Endothelial cell of umbilical vein (primary cell): ENCODE results near the gene SNX3. TPM values are rescaled to one million over a fixed set of nuclear protein-coding genes. Genes with fewer than 3 reads are reported as not detected.

ENCODE experiments used
- BruUV-seq: library from RNA; stranded (reverse); fragments of 400-500 nt; replicated peaks from 2 replicates; lab custom pipeline; 2021; lab: Mats Ljungman, UMichigan
- CTCF ChIA-PET: fragments of 300-600, 350-600 bp; sonication (Branson Sonifier 250); formaldehyde crosslinking; loops from one replicate; lab custom pipeline; 2021; ENCODE audit warnings: antibody characterized with exemption, inconsistent platforms; lab: Charles Lee
- POLR2A ChIA-PET: fragments of 300-600, 350-600 bp; sonication (Branson Sonifier 250); formaldehyde crosslinking; loops from one replicate; lab custom pipeline; 2021; ENCODE audit warnings: antibody characterized with exemption, inconsistent platforms; lab: Charles Lee
- DNase-seq: peaks from one replicate; pipeline ENCODE4 v3.0.0-alpha.2; 2011; ENCODE audit warnings: low read depth, low spot score
- FAIRE-seq: peaks from 2 replicates; lab custom pipeline; 2011; peaks lifted over from hg19 to GRCh38; lab: Jason Lieb, UNC
- H2AFZ ChIP-seq: 2 replicates; pipeline ENCODE4 v1.6.0; 2012; ENCODE audit warnings: low read depth, low read length, control low read depth, inconsistent platforms
- H3K27ac ChIP-seq: 2 replicates; pipeline ENCODE4 v1.5.1; 2011; ENCODE audit warnings: low read depth, mild to moderate bottlenecking, control low read depth, low read length, moderate library complexity; ENCODE audit not compliant: insufficient read depth
- H3K27me3 ChIP-seq, 2 experiments: 2 replicates each; pipeline versions ENCODE4 v1.6.0 to v1.6.1; 2011; ENCODE audit warnings: low read length in 2 of 2, mixed read lengths in 1 of 2; ENCODE audit not compliant: control insufficient read depth in 2 of 2, insufficient read depth in 2 of 2
- H3K36me3 ChIP-seq, 2 experiments: 2 replicates in 1 of 2; 3 replicates in 1 of 2; pipeline ENCODE4 v1.5.1; 2011; ENCODE audit warnings: low read length in 2 of 2, mild to moderate bottlenecking in 1 of 2, moderate library complexity in 1 of 2; ENCODE audit not compliant: control insufficient read depth in 2 of 2, insufficient read depth in 2 of 2; ENCODE audit errors: extremely low read depth in 1 of 2
- H3K4me1 ChIP-seq: 3 replicates; pipeline ENCODE4 v1.5.1; 2011; ENCODE audit warnings: mild to moderate bottlenecking, low read length; ENCODE audit not compliant: control insufficient read depth, insufficient read depth; ENCODE audit errors: extremely low read depth
- H3K4me2 ChIP-seq: 2 replicates; pipeline ENCODE4 v1.6.1; 2011; ENCODE audit warnings: low read length, control low read depth, mixed read lengths; ENCODE audit not compliant: insufficient read depth
- H3K4me3 ChIP-seq, 3 experiments: fragments of 200-600 bp in 1 of 3; sonication (generic), shearing (Covaris generic) in 1 of 3; replicated peaks in 1 of 3; 2 replicates each; pipeline ENCODE4 v1.5.1; 2011 to 2016; ENCODE audit warnings: control low read depth in 3 of 3, low read length in 3 of 3, mild to moderate bottlenecking in 2 of 3, inconsistent platforms in 1 of 3, low read depth in 1 of 3, moderate library complexity in 1 of 3; ENCODE audit not compliant: insufficient read depth in 1 of 3
- H3K79me2 ChIP-seq: 2 replicates; pipeline ENCODE4 v1.6.0; 2012; ENCODE audit warnings: low read length, inconsistent platforms; ENCODE audit not compliant: control insufficient read depth, insufficient read depth
- H3K9ac ChIP-seq: replicated peaks from 2 replicates; pipeline ENCODE3; 2011; ENCODE audit warnings: low read length, control low read depth; ENCODE audit not compliant: insufficient read depth; ENCODE audit errors: extremely low read depth
- H3K9me1 ChIP-seq: replicated peaks from 3 replicates; pipeline ENCODE4 v1.6.0; 2011; ENCODE audit warnings: mild to moderate bottlenecking, low read length; ENCODE audit not compliant: control insufficient read depth, insufficient read depth; ENCODE audit errors: extremely low read depth
- H3K9me3 ChIP-seq: replicated peaks from 2 replicates; pipeline ENCODE4 v1.5.1; 2012; ENCODE audit warnings: low read length, inconsistent platforms; ENCODE audit not compliant: control insufficient read depth, insufficient read depth
- H4K20me1 ChIP-seq: replicated peaks from 2 replicates; pipeline ENCODE3; 2011; ENCODE audit warnings: mild to moderate bottlenecking, low read length; ENCODE audit not compliant: control insufficient read depth, insufficient read depth; ENCODE audit errors: extremely low read depth
- EZH2 ChIP-seq: IDR thresholded peaks from 2 replicates; pipeline ENCODE4 v1.6.1; 2012; ENCODE audit warnings: borderline replicate concordance, low read depth, mild to moderate bottlenecking, moderate library complexity, low read length, inconsistent platforms; ENCODE audit not compliant: severe bottlenecking
- POLR2A ChIP-seq: IDR thresholded peaks from 2 replicates; pipeline ENCODE4 v1.6.1; 2012; ENCODE audit warnings: low read depth, mild to moderate bottlenecking, control low read depth, low read length
- dilution Hi-C: fragments of 300-500 bp; cut with MboI; formaldehyde crosslinking; loops from one replicate; pipeline ENCODE4 v1.15.0; 2019; ENCODE audit warnings: low sequenced_read_pairs; ENCODE audit not compliant: extremely low pct_ligation_motif_present
- intact Hi-C: fragments of 100-400 bp; cut with micrococcal nuclease; formaldehyde crosslinking; loops from one replicate; pipeline ENCODE4 v1.10.0; 2022
- polyA plus RNA-seq, 4 experiments: library from polyadenylated mRNA; depleted of rRNA in 3 of 4; stranded (reverse) in 3 of 4; unstranded in 1 of 4; fragments of >200 nt; gene quantifications; 2 replicates each; pipeline versions ENCODE4 v1.2.1 to v1.2.3, GENCODE V29; 2011 to 2012; ENCODE audit warnings: missing spikeins in 1 of 4
- total RNA-seq: library from RNA; stranded (reverse); gene quantifications from 2 replicates; pipeline ENCODE4 v1.2.3, GENCODE V29; 2021
- TF ChIP-seq, protein P1 (sequence below), 2 donors: IDR thresholded peaks; 1 replicate in 1 of 2; 2 replicates in 1 of 2; pipeline ENCODE4 v1.5.1; 2011; ENCODE audit warnings: low read length in 2 of 2, mild to moderate bottlenecking in 2 of 2, moderate library complexity in 2 of 2, control low read depth in 1 of 2, inconsistent platforms in 1 of 2, low read depth in 1 of 2; ENCODE audit not compliant: insufficient read depth in 1 of 2; ENCODE audit errors: extremely low read depth in 1 of 2

SNX3 gene
- total and polyA plus RNA-seq, 2 donors (not counting 3 experiments of a cell fraction or from before 2014, with no cell fraction given) = 155 to 281 TPM

DNA sequence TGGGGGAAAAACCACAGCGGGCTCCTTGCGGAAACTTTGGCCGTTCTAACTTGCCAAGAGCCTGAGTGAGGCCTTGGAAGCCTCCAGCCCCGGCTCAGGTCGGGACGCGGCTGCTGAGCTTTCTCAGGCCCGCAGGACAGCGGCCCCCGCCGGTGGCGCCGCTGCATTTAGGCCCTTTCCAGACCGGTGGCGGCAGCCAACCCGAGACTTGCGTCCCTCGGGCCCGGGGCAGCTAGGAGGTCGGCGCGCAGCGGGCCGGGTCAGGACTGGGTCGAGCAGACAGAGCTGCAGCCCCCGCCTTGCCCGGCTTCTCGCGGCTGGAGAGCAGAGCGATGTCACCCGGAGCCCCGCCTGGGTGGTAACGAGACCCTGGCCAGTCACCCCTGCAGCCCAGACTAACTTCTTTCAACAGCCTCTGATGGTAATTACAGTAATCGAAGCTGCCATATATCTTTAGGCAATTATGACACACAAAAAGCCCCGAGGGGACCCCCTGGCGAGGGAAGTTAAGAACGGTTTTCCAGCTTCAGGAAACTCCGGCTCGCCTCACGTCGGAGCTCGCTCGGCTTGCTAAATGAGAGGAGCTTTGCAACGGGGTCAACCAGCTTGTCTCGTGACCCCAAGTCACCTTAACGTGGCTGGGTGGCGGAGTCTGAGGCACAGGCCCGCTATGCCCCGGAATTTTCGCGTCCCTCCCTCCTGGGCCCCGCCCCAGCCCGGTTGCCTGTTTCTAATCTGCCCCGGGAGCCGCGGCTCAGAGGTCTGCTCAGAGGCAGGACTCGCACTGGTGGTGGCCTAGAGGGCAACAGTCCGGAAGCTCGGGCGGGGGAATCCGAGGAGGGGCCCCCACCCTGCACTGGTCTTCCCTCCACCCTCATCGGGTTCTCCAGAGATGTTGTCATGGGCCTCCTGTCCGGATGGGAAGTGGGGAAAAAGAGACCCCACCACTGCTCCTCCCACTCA lies 92.1 kb downstream of the SNX3 start:
- no peak overlapping the region for H3K9ac ChIP-seq
- no peak overlapping the region for H3K4me3 ChIP-seq
- no TSS peak for BruUV-seq
- no peaks in the 10 kb centered on the region for H4K20me1 ChIP-seq
- no peaks in the 10 kb centered on the region for H3K79me2 ChIP-seq
- CTCF ChIA-PET = interaction anchor here (0.7 to 2.0 kb wide), 13 partner anchors 8 to 361 kb away, joined by 3 to 20 read pairs (median 4); partner anchors contain the start of gene SNX3
- dilution Hi-C loops (no loop called here), intact Hi-C loops (loop anchor here (2.0 to 5.0 kb wide), 2 partner anchors 54 to 324 kb away; no protein-coding TSS in a partner anchor)
- no peak for FAIRE-seq
- H3K4me2 ChIP-seq = no peak overlapping the region
- H3K27me3 ChIP-seq = peaks cover 90 to 100% of the 10 kb centered on the region in 2 experiments
- DNase-seq = no peak
- peaks cover 4% of the 10 kb centered on the region for H3K4me1 ChIP-seq
- no peak overlapping the region for H2AFZ ChIP-seq
- no peaks in the 10 kb centered on the region for H3K9me1 ChIP-seq
- TF ChIP-seq, protein P1, sequence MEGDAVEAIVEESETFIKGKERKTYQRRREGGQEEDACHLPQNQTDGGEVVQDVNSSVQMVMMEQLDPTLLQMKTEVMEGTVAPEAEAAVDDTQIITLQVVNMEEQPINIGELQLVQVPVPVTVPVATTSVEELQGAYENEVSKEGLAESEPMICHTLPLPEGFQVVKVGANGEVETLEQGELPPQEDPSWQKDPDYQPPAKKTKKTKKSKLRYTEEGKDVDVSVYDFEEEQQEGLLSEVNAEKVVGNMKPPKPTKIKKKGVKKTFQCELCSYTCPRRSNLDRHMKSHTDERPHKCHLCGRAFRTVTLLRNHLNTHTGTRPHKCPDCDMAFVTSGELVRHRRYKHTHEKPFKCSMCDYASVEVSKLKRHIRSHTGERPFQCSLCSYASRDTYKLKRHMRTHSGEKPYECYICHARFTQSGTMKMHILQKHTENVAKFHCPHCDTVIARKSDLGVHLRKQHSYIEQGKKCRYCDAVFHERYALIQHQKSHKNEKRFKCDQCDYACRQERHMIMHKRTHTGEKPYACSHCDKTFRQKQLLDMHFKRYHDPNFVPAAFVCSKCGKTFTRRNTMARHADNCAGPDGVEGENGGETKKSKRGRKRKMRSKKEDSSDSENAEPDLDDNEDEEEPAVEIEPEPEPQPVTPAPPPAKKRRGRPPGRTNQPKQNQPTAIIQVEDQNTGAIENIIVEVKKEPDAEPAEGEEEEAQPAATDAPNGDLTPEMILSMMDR (IDR thresholded peaks at IDR 0.05; ENCODE audit: extremely low read depth in 1 of 2, insufficient read depth in 1 of 2, low read depth in 1 of 2, low read length in 2 of 2) = peak; percentile 8 to 48
- TF ChIP-seq EZH2 (peak; percentile 84), POLR2A (no peak)
- no peaks in the 10 kb centered on the region for H3K36me3 ChIP-seq
- POLR2A ChIA-PET = interaction anchor here (0.6 kb wide), 1 partner anchor 324 kb away, joined by 3 read pairs; no protein-coding TSS in a partner anchor
- H3K27ac ChIP-seq = no peak overlapping the region
- H3K9me3 ChIP-seq = no peaks in the 10 kb centered on the region
